Upper lobe of right lung (tissue), 1 donor: ENCODE results near the gene PROK1. TPM values are rescaled to one million over a fixed set of nuclear protein-coding genes. Genes with fewer than 3 reads are reported as not detected.
A peak's percentile ranks its signal among the peaks of the same experiment; 100 is the strongest.

Experiments
- ATAC-seq: fragments of 200-7000 bp; cut with Tn5 transposase; one replicate; pipeline ENCODE4 v1.9.1; 2020; ENCODE audit warnings: mild to moderate bottlenecking, moderate library complexity
- DNase-seq: peaks from one replicate; pipeline ENCODE4 v3.0.0-alpha.2; 2020
- H3K27ac ChIP-seq: fragments of 200-600 bp; one replicate; pipeline ENCODE4 v1.8.0; 2022
- H3K27me3 ChIP-seq: fragments of 200-600 bp; one replicate; pipeline ENCODE4 v1.8.0; 2022; ENCODE audit warnings: mild to moderate bottlenecking
- H3K36me3 ChIP-seq: fragments of 200-600 bp; one replicate; pipeline ENCODE4 v1.8.0; 2022
- H3K4me1 ChIP-seq: fragments of 200-600 bp; one replicate; pipeline ENCODE4 v1.8.0; 2022
- H3K4me3 ChIP-seq: fragments of 200-600 bp; one replicate; pipeline ENCODE4 v1.8.0; 2022; ENCODE audit warnings: mild to moderate bottlenecking
- H3K9me3 ChIP-seq: fragments of 200-600 bp; one replicate; pipeline ENCODE4 v1.8.0; 2022
- CTCF ChIP-seq: fragments of 200-600 bp; IDR thresholded peaks from one replicate; pipeline ENCODE4 v1.8.0; 2022; ENCODE audit warnings: antibody characterized with exemption
- intact Hi-C: fragments of 100-400 bp; cut with DNase I; formaldehyde crosslinking; loops from one replicate; pipeline ENCODE4 v1.11.0; 2022
- total RNA-seq: library from RNA; stranded (reverse); fragmentation: NEBNext Ultra II Directional; extraction: Animal tissue kit (Norgen Biotek cat#: 25700); gene quantifications from one replicate; pipeline ENCODE4 v1.2.1, GENCODE V29; 2021
- donor health status: DM: no; HTN: yes; CAD: no; lungs with severe emphysema.

PROK1 gene
- total RNA-seq, 1 donor from 2014 or later: 0.41 TPM

- Histone ChIP-seq H3K27ac (peak overlapping the region; percentile 18), H3K4me3 (no peak overlapping the region), H3K27me3 (no peaks in the 10 kb centered on the region), H3K4me1 (peaks cover 18% of the 10 kb centered on the region), H3K9me3 (no peaks in the 10 kb centered on the region), H3K36me3 (no peaks in the 10 kb centered on the region)
- peak; percentile 81 for DNase-seq
- ATAC-seq: peak; percentile 80
- intact Hi-C loops: no loop called here
- no peak for TF ChIP-seq CTCF
Observed at GRCh38 chr1:110482662-110483307, 31.8 kb downstream of the PROK1 start.

GRCh38 chr1:110483308-110483685 is 32.3 kb downstream of the PROK1 start:
- peak overlapping the region; percentile 18 for H3K27ac ChIP-seq
- H3K36me3 ChIP-seq: no peaks in the 10 kb centered on the region
- no peak for ATAC-seq
- no peaks in the 10 kb centered on the region for H3K9me3 ChIP-seq
- no peak overlapping the region for H3K4me3 ChIP-seq
- intact Hi-C loops: no loop called here
- H3K27me3 ChIP-seq: no peaks in the 10 kb centered on the region
- H3K4me1 ChIP-seq: peaks cover 18% of the 10 kb centered on the region
- TF ChIP-seq CTCF: no peak
- no peak for DNase-seq

DNA sequence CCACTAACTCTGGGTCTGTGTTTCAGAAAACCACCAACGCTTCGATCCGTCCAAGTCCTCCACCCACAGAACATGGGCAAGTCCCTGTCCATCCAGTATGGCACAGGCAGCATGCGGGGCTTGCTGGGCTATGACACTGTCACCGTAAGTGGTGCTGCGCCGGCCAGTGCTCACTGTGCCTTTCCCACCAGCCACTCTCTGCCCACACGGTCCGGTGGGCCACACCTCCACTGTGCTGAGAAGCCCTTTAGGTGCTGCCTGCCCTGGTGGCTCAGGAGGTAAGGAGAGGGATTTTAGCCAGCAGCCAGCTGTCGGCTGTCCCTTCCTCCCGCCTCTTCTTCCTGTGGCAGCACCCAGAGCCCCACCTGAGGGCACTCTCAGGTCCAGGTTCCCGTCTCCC is 33.9 kb downstream of the PROK1 start:
- peaks cover 18% of the 10 kb centered on the region for H3K4me1 ChIP-seq
- no peak overlapping the region for H3K27ac ChIP-seq
- no peak for TF ChIP-seq CTCF
- intact Hi-C loops: no loop called here
- H3K9me3 ChIP-seq: no peaks in the 10 kb centered on the region
- no peak overlapping the region for H3K4me3 ChIP-seq
- ATAC-seq (no peak), DNase-seq (no peak)
- H3K36me3 ChIP-seq: no peaks in the 10 kb centered on the region
- no peaks in the 10 kb centered on the region for H3K27me3 ChIP-seq

DNA sequence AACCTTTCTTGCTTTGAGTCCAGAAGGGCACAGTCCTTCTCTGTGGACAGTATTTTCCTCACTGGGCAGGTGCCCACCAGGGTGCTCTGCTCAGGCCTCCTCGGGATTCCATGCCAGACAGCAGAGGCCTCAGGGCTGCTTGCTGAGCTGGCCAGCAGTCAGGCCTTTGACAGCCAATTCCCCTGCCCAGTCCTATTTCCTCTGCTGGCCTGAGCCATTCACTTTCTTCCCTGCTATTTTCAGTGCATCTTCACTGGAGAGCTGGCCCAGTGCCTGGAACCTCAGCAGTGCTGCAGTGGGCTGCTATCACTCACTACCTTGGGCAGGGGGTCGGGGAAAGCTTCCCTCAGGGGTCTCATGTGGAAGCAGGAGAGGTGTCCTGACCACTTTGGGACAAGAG is 34.8 kb downstream of the PROK1 start:
- ATAC-seq (no peak), DNase-seq (no peak)
- TF ChIP-seq CTCF: no peak
- H3K27me3 ChIP-seq: no peaks in the 10 kb centered on the region
- intact Hi-C loops: no loop called here
- no peak overlapping the region for H3K4me3 ChIP-seq
- no peaks in the 10 kb centered on the region for H3K9me3 ChIP-seq
- no peak overlapping the region for H3K27ac ChIP-seq
- H3K36me3 ChIP-seq: no peaks in the 10 kb centered on the region
- peaks cover 18% of the 10 kb centered on the region for H3K4me1 ChIP-seq

DNA sequence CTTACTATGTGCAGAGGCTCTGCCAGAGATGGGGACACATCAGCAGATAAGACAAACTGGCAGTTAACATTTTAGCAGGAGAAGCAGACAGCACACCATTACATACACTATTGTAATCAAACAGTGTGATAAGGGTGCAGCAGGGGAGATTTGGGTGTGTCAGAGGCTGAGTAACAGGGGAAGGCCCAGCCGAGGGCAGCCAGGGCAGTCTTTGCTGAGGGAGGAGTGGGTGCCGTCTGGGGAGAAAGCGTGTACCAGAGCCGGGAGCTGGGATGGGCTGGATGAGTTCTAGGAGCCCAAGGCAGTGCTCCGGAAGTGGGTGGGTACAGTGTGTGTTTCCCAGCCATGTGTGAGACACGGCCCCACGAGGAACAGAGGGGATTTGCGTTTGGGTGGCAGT is 36.8 kb downstream of the PROK1 start:
- DNase-seq (no peak), ATAC-seq (no peak)
- Histone ChIP-seq H3K9me3 (no peaks in the 10 kb centered on the region), H3K4me1 (peaks cover 7% of the 10 kb centered on the region), H3K36me3 (no peaks in the 10 kb centered on the region), H3K27me3 (no peaks in the 10 kb centered on the region), H3K4me3 (no peak overlapping the region), H3K27ac (no peak overlapping the region)
- no peak for TF ChIP-seq CTCF
- intact Hi-C loops: no loop called here

DNA sequence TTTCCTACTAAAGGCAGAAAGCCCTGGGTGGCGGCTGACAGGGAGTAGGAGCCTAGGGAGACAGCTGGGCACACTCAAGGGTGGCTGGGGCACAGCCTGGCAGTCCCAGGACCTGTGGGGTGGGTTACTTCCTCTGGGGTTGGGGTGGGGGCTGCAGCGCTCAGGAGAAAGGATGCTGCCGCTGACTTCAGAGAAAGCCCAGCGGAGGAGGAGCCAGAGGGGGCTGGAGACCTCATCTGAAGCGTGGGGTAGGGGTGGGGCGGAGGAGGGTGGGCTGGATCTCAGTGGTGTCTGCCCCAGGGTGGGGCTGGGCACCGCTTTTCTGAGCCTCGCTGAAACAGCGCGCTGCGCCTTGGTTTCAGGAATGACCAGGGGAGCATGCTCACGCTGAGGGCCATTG is 37.2 kb downstream of the PROK1 start:
- H3K9me3 ChIP-seq: no peaks in the 10 kb centered on the region
- H3K4me1 ChIP-seq: peaks cover 3% of the 10 kb centered on the region
- DNase-seq (no peak), ATAC-seq (no peak)
- H3K27ac ChIP-seq: no peak overlapping the region
- intact Hi-C loops: no loop called here
- no peak for TF ChIP-seq CTCF
- H3K27me3 ChIP-seq: no peaks in the 10 kb centered on the region
- no peaks in the 10 kb centered on the region for H3K36me3 ChIP-seq
- no peak overlapping the region for H3K4me3 ChIP-seq
